ENCODE measurements around the gene SERPINE1.

DNA sequence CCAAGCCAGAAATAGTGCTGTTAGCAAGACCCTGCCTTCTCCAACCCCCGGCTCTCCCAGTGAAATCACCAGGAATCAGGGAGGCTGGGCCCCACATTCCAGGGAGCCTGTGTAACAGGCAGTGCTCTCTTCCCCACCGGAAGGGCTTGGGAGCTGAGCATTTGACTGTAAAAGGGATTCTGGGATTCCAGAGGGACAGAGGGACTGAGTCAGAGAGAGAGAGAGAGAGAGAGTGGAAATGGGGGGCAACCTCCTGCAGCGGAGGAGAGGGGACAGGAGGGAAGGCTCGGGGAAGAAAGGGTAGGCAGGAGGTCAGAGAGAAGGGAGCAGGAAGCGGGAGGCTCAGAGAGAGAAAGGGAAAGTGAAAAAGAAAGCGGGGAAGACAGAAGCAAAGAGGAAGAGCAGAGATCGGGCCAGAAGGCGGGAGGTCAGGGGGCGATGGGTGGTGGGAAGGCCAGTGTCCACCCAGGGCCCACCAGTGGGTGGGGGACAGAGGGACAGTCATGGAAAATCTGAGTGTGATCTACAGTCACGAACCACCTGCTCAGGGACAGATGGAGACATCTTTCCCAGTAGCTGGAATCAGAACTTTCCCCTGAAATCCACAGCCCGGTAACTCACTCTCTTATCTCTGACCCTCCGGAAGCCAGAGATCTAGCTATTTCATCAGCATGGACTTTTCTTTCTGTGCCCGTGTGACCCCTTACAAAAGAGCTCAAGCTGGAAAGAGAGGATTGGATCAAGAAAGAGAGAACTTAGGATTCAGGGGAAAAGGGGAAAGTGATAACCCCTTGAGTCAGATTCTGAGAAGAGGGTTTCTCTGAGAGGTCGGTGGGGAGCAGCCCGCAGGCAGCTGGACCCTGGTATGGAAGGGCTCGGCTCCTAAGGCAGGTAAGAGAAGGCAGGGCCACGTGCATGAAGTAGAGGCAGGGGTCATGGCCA is 4.6 kb upstream of the SERPINE1 start:
- TF ChIP-seq, protein P1, sequence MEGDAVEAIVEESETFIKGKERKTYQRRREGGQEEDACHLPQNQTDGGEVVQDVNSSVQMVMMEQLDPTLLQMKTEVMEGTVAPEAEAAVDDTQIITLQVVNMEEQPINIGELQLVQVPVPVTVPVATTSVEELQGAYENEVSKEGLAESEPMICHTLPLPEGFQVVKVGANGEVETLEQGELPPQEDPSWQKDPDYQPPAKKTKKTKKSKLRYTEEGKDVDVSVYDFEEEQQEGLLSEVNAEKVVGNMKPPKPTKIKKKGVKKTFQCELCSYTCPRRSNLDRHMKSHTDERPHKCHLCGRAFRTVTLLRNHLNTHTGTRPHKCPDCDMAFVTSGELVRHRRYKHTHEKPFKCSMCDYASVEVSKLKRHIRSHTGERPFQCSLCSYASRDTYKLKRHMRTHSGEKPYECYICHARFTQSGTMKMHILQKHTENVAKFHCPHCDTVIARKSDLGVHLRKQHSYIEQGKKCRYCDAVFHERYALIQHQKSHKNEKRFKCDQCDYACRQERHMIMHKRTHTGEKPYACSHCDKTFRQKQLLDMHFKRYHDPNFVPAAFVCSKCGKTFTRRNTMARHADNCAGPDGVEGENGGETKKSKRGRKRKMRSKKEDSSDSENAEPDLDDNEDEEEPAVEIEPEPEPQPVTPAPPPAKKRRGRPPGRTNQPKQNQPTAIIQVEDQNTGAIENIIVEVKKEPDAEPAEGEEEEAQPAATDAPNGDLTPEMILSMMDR (IDR thresholded peaks at IDR 0.05), result no peak
- peak in 1 of 4 donors; percentile 22 for TF ChIP-seq POLR2A (IDR thresholded peaks at IDR 0.05)

Data from esophagus squamous epithelium (tissue), 4 donors.